ES-I3 (cell line): ENCODE results near the gene SEMG2.

Experiments
- H3K36me3 ChIP-seq: 2 replicates; pipeline ENCODE4 v1.6.1; 2013; ENCODE audit warnings: mild to moderate bottlenecking, low read length, control low read depth, moderate library complexity; ENCODE audit not compliant: insufficient read depth
- H3K4me1 ChIP-seq: 2 replicates; pipeline ENCODE4 v1.6.1; 2013; ENCODE audit warnings: mild to moderate bottlenecking, control low read depth, low read length; ENCODE audit not compliant: insufficient read depth
- H3K9ac ChIP-seq: 2 replicates; pipeline ENCODE4 v1.6.1; 2013; ENCODE audit warnings: low read depth, mild to moderate bottlenecking, low read length, moderate library complexity
- H3K9me3 ChIP-seq: 2 replicates; pipeline ENCODE4 v1.6.1; 2013; ENCODE audit warnings: mild to moderate bottlenecking, low read length, moderate library complexity; ENCODE audit not compliant: control insufficient read depth, insufficient read depth

SEMG2 gene

DNA sequence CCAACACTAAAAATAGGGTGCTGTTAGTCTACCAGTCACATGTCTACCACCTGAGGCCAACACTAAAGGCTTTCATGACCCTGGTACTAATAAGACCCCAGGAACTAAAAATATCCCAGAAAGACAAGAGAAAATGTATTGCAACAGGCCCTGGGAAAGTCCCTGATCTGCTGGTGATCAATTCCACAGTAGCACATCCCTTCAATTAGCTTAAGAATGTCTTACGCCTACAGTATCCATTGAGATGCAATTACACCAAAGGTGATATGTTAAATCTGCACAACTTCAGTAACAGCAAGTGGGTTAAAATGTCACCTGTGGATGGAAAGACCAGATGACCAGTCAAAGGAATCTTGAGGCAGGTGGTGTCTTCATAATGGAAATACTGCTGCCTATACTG lies 11.2 kb upstream of the SEMG2 start:
- Histone ChIP-seq H3K4me1 (peaks cover 26% of the 10 kb centered on the region), H3K36me3 (no peaks in the 10 kb centered on the region), H3K9me3 (no peaks in the 10 kb centered on the region), H3K9ac (no peak overlapping the region)

DNA sequence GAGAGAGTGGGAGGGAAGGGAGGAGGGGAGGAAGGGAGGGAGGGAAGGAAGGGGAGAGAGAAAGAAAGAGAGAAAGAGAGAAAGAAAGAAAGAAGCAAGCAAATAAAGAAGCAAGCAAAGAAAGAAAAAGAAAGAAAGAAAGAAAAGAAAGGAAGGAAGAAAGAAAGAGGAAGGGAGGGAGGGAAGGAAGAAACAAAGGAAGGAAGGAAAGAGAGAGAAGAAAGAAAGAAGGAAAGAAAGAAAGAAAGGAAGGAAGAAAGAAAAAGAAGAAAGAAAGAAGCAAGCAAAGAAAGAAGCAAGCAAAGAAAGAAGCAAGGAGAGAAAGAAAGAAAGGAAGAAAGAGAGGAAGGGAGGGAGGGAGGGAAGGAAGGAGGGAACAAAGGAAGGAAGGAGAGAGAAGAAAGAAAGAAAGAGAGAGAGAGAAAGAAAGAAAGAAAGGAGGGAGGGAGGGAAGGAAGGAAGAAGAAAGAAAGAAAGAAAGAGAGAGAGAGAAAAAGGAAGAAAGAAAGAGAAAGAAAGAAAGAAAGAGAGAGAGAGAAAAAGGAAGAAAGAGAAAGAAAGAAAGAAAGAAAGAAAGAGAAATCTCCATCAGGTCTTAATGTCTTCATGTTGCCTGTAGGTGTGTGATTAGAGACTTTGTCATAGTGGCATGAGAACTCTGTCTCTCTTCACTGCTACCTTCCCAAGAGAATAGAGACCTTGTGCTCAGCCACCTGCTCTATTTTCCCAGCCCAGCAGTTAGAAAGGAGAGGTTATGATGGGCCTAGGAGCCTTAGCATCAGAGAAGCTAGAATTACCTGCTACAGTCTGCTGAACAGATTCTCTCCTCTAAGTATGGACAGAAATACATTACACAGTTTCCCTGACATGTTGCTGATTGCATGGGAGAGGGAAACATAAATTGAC lies 9.4 kb upstream of the SEMG2 start:
- H3K9me3 ChIP-seq: no peaks in the 10 kb centered on the region
- H3K9ac ChIP-seq: no peak overlapping the region
- H3K36me3 ChIP-seq: no peaks in the 10 kb centered on the region
- H3K4me1 ChIP-seq: peaks cover 19% of the 10 kb centered on the region

DNA sequence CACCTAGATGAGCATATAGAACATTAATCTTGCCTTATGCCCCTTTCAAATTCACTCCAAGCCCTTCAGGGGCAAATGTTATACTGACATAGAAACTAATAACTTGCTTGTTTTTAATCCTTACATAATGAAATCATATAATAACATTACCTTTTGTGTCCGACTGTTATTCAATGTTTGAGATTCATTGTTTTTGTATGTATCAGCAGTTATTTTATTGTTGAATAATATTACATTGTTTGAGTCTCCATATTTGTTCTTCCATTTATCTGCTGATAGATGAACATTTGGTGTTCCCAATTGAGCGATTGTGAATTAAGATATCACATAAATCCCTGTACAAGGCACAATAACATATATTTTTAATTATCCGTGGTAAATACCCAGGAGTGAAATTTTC lies 8.3 kb upstream of the SEMG2 start:
- Histone ChIP-seq H3K4me1 (peaks cover 14% of the 10 kb centered on the region), H3K36me3 (no peaks in the 10 kb centered on the region), H3K9me3 (no peaks in the 10 kb centered on the region), H3K9ac (no peak overlapping the region)

DNA sequence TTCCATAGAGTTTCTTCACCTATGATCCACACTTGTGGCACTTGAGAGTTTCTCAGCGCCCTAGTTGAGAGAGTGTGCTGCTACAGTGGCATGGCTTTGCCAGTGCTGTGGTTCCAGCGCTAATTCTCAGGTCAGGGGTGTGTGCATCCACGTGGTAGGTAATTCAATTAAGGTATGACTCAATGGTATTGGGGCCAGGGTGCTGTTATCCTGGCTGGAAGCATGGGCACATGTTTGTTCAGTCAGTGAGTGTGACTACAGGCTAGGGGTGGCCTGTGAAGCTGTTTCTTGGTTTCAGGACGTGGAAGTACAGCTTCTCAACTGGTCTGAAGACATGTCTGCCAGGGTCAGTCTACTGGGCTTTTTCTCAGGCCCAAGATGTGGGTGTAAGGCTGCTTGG lies 3.0 kb upstream of the SEMG2 start:
- Histone ChIP-seq H3K4me1 (no peaks in the 10 kb centered on the region), H3K9me3 (no peaks in the 10 kb centered on the region)

DNA sequence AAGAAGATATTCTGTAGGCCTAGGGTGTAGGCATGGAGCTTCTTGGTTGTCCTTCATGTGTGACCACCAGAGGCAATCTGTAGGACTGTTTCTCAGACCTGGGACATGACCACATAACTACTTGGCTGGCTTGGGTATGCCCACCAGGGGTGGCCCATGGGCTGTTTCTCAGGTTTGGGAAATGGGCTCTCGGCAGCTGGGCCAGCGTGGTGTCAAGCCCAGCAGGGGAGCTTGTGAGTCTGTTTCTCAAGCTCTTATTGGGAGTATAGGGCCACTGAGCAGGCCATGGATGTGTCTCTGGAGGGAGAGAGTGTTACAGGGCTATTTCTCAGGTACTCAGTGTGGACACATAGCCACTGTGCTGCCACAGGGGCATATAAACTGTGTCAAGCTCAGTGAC lies 2.5 kb upstream of the SEMG2 start:
- Histone ChIP-seq H3K4me1 (no peaks in the 10 kb centered on the region), H3K9ac (no peak overlapping the region), H3K36me3 (no peaks in the 10 kb centered on the region), H3K9me3 (no peaks in the 10 kb centered on the region)

More for the DNA sequence above, 3.0 kb upstream of the SEMG2 start:
- no peak overlapping the region for H3K9ac ChIP-seq
- H3K36me3 ChIP-seq: no peaks in the 10 kb centered on the region

DNA sequence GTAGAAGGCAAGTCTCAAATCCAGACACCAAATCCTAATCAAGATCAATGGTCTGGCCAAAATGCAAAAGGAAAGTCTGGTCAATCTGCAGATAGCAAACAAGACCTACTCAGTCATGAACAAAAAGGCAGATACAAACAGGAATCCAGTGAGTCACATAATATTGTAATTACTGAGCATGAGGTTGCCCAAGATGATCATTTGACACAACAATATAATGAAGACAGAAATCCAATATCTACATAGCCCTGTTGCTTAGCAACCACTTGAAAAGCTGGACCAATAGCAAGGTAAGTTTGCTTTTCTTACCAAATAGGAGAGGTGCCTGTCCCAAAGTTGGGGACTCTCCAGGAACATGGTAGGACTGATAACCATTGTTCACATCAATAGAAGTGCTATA lies 2.0 kb downstream of the SEMG2 start:
- Histone ChIP-seq H3K9ac (no peak overlapping the region), H3K9me3 (no peaks in the 10 kb centered on the region), H3K36me3 (no peaks in the 10 kb centered on the region), H3K4me1 (no peaks in the 10 kb centered on the region)

DNA sequence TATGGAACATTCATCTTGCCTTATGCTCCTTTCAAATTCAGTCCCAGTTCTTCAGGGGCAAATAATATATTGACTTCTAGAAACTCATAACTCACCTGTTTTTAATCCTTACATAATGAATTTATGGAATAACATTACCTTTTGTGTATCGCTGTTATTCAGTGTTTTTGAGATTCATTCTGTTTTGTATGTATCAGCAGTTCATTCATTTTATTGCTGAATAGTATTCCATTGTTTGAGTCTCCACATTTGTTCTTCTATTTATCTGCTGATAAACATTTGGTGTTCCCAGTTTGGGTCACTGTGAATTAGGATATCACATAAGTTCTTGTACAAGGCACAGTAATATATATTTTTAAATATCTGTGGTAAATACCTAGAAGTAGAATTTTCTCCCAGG lies 5.1 kb downstream of the SEMG2 start:
- H3K9ac ChIP-seq: no peak overlapping the region
- no peaks in the 10 kb centered on the region for H3K4me1 ChIP-seq
- H3K9me3 ChIP-seq: no peaks in the 10 kb centered on the region
- no peaks in the 10 kb centered on the region for H3K36me3 ChIP-seq

DNA sequence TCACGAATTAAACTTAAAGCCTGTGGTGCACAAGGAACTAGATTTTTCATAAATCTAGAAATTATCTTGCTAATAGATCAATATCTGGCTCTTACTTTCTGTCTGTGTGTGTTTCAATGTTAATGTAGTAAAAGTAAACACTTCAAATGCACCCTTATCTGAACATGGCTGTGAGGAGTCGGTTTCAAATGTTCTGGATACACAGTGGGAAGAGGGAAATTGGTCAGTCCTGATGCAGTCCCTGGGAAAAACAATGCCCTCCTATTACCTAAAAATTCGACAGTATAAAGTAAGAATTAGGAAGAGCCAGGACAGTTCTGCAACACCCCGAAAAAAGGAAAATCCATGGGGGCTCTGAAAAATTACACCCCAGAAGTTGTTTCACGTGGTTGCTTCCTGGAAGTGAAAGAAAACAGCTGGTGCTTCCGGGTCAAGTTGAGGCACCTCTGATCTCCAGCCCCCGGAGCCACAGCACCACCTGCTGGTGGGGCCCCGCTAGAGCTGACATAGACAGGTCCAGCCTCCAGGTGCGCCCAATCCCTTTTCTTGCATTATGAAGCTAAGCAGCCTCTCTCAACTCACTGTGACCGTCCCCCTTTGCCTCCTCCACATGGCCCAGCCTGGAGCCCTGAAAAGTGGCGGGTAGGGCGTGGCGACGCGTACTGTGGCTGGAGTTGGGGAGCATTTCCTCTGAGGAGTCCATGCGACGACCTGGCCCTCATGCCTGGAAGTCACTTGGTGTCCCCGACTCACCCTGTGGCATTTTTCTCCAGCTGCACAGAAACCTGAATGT lies 8.3 kb downstream of the SEMG2 start:
- H3K9ac ChIP-seq: no peak overlapping the region
- H3K36me3 ChIP-seq: no peaks in the 10 kb centered on the region
- H3K9me3 ChIP-seq: no peaks in the 10 kb centered on the region; the same call in 1 of the 2 replicates
- no peaks in the 10 kb centered on the region for H3K4me1 ChIP-seq

DNA sequence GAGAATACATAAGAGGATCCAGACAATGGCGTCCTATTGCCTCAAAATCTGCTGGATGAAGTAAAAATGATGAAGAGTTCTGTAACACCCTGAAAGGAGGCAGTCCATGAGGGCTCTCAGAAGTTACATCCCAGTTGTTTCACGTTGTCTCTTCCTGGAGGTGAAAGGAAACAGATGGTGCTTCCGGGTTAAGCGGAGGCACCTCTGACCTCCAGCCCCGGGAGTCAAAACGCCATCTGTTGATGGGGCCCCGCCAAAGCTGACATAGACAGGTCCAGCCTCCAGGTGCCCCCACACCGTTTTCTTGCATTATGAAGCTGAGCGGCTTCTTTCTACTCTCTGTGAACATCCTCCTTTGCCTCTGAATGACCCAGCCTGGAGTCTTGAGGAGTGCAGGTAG lies 9.5 kb downstream of the SEMG2 start:
- H3K9ac ChIP-seq: no peak overlapping the region
- H3K9me3 ChIP-seq: no peaks in the 10 kb centered on the region; the same call in 1 of the 2 replicates
- H3K4me1 ChIP-seq: no peaks in the 10 kb centered on the region
- no peaks in the 10 kb centered on the region for H3K36me3 ChIP-seq

DNA sequence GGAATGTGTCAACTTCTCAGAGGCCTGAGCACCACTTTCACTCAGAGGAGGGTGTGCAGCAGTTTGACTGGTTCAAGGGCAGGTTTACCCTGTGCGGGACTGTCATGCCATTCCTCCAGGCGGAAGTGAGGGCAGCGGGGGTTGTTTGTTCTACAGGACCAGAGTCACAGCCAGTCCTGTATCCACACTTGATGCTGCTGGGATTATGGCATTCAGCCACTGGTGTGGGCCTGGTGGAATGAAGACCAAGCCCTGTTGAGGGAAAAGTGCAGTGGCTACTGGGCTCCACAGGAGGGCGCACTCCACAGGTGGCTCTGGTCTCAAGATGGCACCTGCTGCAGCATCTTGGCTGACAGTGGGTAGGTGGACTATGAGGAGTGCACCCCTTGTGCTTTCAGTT lies 14.8 kb downstream of the SEMG2 start:
- H3K9ac ChIP-seq: no peak overlapping the region
- H3K36me3 ChIP-seq: no peaks in the 10 kb centered on the region
- H3K4me1 ChIP-seq: no peaks in the 10 kb centered on the region
- H3K9me3 ChIP-seq: no peaks in the 10 kb centered on the region; the same call in 1 of the 2 replicates

DNA sequence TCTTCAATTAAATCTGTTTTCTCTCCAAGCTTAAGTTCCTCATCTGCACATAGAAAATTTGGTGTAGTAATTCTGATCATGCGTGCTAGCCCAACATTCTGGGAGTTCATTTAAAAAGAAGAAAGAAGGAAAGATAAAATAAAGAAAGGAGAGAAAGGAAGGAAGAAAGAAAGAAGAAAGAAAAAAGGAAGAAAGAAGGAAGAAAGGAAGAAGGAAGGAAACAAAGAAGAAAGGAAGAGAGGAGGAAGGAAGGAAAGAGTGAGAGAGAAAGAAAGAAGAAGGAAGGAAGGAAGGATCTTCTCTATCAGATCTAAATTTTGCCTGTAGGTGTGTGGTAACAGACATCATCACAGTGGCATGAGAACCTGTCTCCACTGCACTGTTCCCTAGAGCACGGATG lies 17.0 kb downstream of the SEMG2 start:
- no peaks in the 10 kb centered on the region for H3K4me1 ChIP-seq
- H3K9me3 ChIP-seq: no peaks in the 10 kb centered on the region; the same call in 1 of the 2 replicates
- H3K36me3 ChIP-seq: no peaks in the 10 kb centered on the region
- no peak overlapping the region for H3K9ac ChIP-seq

DNA sequence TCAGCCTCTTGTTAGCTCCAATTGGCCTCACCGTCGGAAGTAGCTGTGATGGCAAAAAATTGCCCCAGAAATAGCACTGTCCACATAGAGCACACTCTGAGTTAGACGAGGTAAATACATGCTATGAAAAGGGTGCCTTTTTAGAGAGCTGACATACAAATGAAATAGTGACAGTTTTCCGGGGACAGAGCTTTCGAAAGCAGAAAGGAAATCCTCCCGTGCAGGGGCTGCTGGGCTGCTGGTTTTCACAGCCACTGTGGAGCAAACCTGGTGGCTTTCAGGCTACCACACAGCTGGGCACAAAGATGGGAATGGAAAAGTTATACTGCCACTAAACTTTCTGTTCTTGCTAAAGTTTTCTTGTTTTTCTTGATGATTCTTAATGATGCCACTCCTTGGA lies 24.9 kb downstream of the SEMG2 start:
- no peaks in the 10 kb centered on the region for H3K9me3 ChIP-seq
- no peaks in the 10 kb centered on the region for H3K4me1 ChIP-seq
- no peak overlapping the region for H3K9ac ChIP-seq
- no peaks in the 10 kb centered on the region for H3K36me3 ChIP-seq

DNA sequence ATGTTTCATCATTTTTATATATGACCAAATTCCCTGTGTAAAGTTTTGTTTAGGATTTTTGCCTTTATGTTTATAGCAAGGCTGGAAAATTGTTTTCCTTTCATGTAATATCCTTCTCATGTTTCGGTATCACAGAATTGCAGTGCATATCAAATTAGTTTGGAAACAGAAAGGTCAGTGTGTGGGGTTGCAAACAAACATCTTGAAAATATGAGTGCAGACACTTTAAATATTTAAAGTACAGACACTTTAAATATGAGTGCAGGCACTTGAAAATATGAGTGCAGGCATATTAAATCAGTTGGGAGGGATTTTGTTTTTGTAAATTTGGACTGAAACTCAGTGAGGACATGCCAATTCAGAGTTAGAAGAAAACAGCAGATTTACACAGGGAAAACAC lies 26.7 kb downstream of the SEMG2 start:
- Histone ChIP-seq H3K36me3 (no peaks in the 10 kb centered on the region), H3K9ac (no peak overlapping the region), H3K4me1 (no peaks in the 10 kb centered on the region), H3K9me3 (no peaks in the 10 kb centered on the region)

DNA sequence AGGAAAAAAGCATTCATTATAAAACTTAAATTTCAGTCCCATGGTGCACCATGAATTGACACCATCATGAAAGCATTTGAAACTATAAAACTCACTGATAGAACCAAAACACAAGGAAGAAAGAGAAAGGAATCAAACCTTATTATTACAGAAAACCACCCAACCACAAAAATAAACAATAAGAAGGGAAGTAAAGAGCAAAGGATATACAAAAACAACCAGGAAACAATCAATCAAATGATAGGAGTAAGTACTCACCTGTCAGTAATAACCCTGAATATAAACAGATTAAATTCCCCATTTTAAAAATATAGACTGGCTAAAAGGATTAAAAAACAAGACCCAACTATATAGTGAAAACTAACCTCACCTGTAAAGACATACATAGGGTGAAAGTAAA lies 27.4 kb downstream of the SEMG2 start:
- Histone ChIP-seq H3K36me3 (no peaks in the 10 kb centered on the region), H3K9me3 (no peaks in the 10 kb centered on the region), H3K9ac (no peak overlapping the region), H3K4me1 (no peaks in the 10 kb centered on the region)
